T-cell (primary cell): Measurements from ENCODE around the gene KREMEN1. TPM values are rescaled to one million over a fixed set of nuclear protein-coding genes. Genes with fewer than 3 reads are reported as not detected.
A peak's percentile ranks its signal among the peaks of the same experiment; 100 is the strongest.

Experiments
- ATAC-seq, 4 experiments: fragments of 200-7000 bp in 3 of 4; fragments of 150-1000 bp in 1 of 4; cut with Tn5 transposase; replicated peaks in 1 of 4; 1 replicate in 3 of 4; 2 replicates in 1 of 4; pipeline ENCODE4 v1.10.0; 2021; ENCODE audit warnings: moderate library complexity in 3 of 4, mild to moderate bottlenecking in 2 of 4, moderate number of reproducible peaks in 1 of 4
- CTCF ChIA-PET, 2 donors: fragments of 300-600 bp; sonication (Branson Sonifier 250); formaldehyde crosslinking; loops; one replicate each; lab custom pipeline; 2022; ENCODE audit warnings: antibody characterized with exemption in 2 of 2; lab: Charles Lee
- POLR2A ChIA-PET, 2 donors: fragments of 300-600 bp; sonication (Branson Sonifier 250); formaldehyde crosslinking; loops; one replicate each; lab custom pipeline; 2022; ENCODE audit warnings: antibody characterized with exemption in 2 of 2; lab: Charles Lee
- DNase-seq, 35 experiments: peaks; one replicate each; pipeline versions ENCODE4 v3.0.0 to v3.0.0-alpha.2; 2013 to 2023
- H3K27ac ChIP-seq: one replicate; pipeline ENCODE4 v1.5.1; 2013; ENCODE audit warnings: low read length
- H3K27me3 ChIP-seq, 2 experiments: replicated peaks in 1 of 2; 1 replicate in 1 of 2; 2 replicates in 1 of 2; pipeline versions ENCODE4 v1.6.1 to v1.7.0; 2013; ENCODE audit warnings: low read length in 1 of 2, mixed read lengths in 1 of 2; ENCODE audit not compliant: control insufficient read depth in 2 of 2, insufficient read depth in 2 of 2; ENCODE audit errors: extremely low read depth in 1 of 2
- H3K36me3 ChIP-seq, 2 donors: 1 replicate in 1 of 2; 2 replicates in 1 of 2; pipeline versions ENCODE4 v1.6.1 to v1.7.0; 2013; ENCODE audit warnings: low read length in 1 of 2; ENCODE audit not compliant: control insufficient read depth in 2 of 2, insufficient read depth in 1 of 2; ENCODE audit errors: extremely low read depth in 1 of 2
- H3K4me1 ChIP-seq, 2 experiments: 1 replicate in 1 of 2; 2 replicates in 1 of 2; pipeline versions ENCODE4 v1.6.1 to v1.7.0; 2013; ENCODE audit warnings: low read length in 2 of 2, mixed read lengths in 1 of 2; ENCODE audit not compliant: insufficient read depth in 2 of 2, control insufficient read depth in 1 of 2; ENCODE audit errors: extremely low read depth in 1 of 2
- H3K4me3 ChIP-seq, 2 donors: 1 replicate in 1 of 2; 2 replicates in 1 of 2; pipeline versions ENCODE4 v1.5.1 to v1.7.0; 2013; ENCODE audit warnings: mild to moderate bottlenecking in 2 of 2, low read length in 1 of 2, moderate library complexity in 1 of 2; ENCODE audit not compliant: control insufficient read depth in 1 of 2; ENCODE audit errors: extremely low read depth in 1 of 2
- H3K9me3 ChIP-seq: 2 replicates; pipeline ENCODE4 v1.7.0; 2013
- H3K27ac Mint-ChIP-seq, 2 donors: one replicate each; pipeline ENCODE4 v1.8.0; 2020 to 2021; ENCODE audit warnings: mild to moderate bottlenecking in 2 of 2, mixed read lengths in 2 of 2
- H3K27me3 Mint-ChIP-seq, 2 donors: one replicate each; pipeline ENCODE4 v1.8.0; 2021 to 2022; ENCODE audit warnings: mixed read lengths in 2 of 2
- H3K36me3 Mint-ChIP-seq: one replicate; pipeline ENCODE4 v1.8.0; 2021; ENCODE audit warnings: mixed read lengths
- H3K4me1 Mint-ChIP-seq, 3 donors: one replicate each; pipeline ENCODE4 v1.8.0; 2020 to 2022; ENCODE audit warnings: mixed read lengths in 3 of 3, mild to moderate bottlenecking in 1 of 3
- H3K4me3 Mint-ChIP-seq, 3 donors: one replicate each; pipeline ENCODE4 v1.8.0; 2020 to 2022; ENCODE audit warnings: mild to moderate bottlenecking in 3 of 3, mixed read lengths in 3 of 3, moderate library complexity in 3 of 3
- H3K9me3 Mint-ChIP-seq, 3 donors: one replicate each; pipeline ENCODE4 v1.8.0; 2020 to 2022; ENCODE audit warnings: mixed read lengths in 3 of 3
- WGBS: methylation state at CpG from one replicate; pipeline ENCODE4 v1.1.5; 2013; ENCODE audit warnings: missing lambda C conversion rate; ENCODE audit not compliant: insufficient coverage; 5-methylcytosine and 5-hydroxymethylcytosine counted together
- total RNA-seq, 35 experiments: library from RNA in 6 of 35; stranded (reverse) in 6 of 35; fragments of 120-200 nt in 1 of 35; gene quantifications; one replicate each; pipeline versions ENCODE4 v1.2.1 to v1.2.4 and lab custom pipeline; 2013 to 2026

The KREMEN1 gene
- total RNA-seq, 5 donors from 2014 or later (not counting 1 experiment from before 2014, with no cell fraction given) = 0.20 to 0.25 (median 0.20) TPM; not detected in 2

- 0% methylated on average over 5 of the region's 20 CpGs for WGBS
- ChIA-PET CTCF (interaction anchor here in 1 of 2 donors (0.6 kb wide), 1 partner anchor 71 kb away, joined by 3 read pairs; no protein-coding TSS in a partner anchor), POLR2A (no interaction called here)
- no peak overlapping the region for H3K27ac ChIP-seq
- H3K4me1 ChIP-seq = peaks cover 0 to 14% of the 10 kb centered on the region in 2 experiments
- Mint-ChIP-seq H3K36me3 (no peaks in the 10 kb centered on the region), H3K9me3 (no peaks in the 10 kb centered on the region), H3K27me3 (peaks cover 40 to 41% of the 10 kb centered on the region in 2 donors), H3K27ac (no peak overlapping the region), H3K4me1 (peaks cover 13 to 17% (median 16%) of the 10 kb centered on the region in 3 donors), H3K4me3 (peak overlapping the region; percentile 32 to 76 (median 53))
- DNase-seq (peak in 1 of 35 experiments; percentile 8), ATAC-seq (peak in 3 of 4 experiments; percentile 6 to 24 (median 9))
- peaks cover 5 to 42% of the 10 kb centered on the region in 2 experiments for H3K27me3 ChIP-seq
- H3K9me3 ChIP-seq = no peaks in the 10 kb centered on the region
- no peaks in the 10 kb centered on the region for H3K36me3 ChIP-seq
- peak overlapping the region in 1 of 2 donors; percentile 3 for H3K4me3 ChIP-seq
Observed at GRCh38 chr22:29030016-29030617, 42.7 kb upstream of the KREMEN1 start.

- H3K27ac ChIP-seq = no peak overlapping the region
- Mint-ChIP-seq H3K27ac (no peak overlapping the region), H3K9me3 (no peaks in the 10 kb centered on the region), H3K27me3 (peaks cover 40 to 41% of the 10 kb centered on the region in 2 donors), H3K36me3 (no peaks in the 10 kb centered on the region), H3K4me3 (peak overlapping the region; percentile 32 to 76 (median 53)), H3K4me1 (peaks cover 13 to 17% (median 16%) of the 10 kb centered on the region in 3 donors)
- peak overlapping the region in 1 of 2 donors; percentile 3 for H3K4me3 ChIP-seq
- H3K4me1 ChIP-seq = peaks cover 0 to 14% of the 10 kb centered on the region in 2 experiments
- ATAC-seq (peak in 2 of 4 experiments; percentile 27 to 32), DNase-seq (peak in 2 of 35 experiments; percentile 3 to 5)
- H3K36me3 ChIP-seq = no peaks in the 10 kb centered on the region
- peaks cover 5 to 40% of the 10 kb centered on the region in 2 experiments for H3K27me3 ChIP-seq
- WGBS = 10% methylated on average over 26 of the region's 32 CpGs
- ChIA-PET CTCF (interaction anchor here in 1 of 2 donors (0.7 kb wide), 1 partner anchor 1139 kb away, joined by 4 read pairs; no protein-coding TSS in a partner anchor), POLR2A (interaction anchor here in 1 of 2 donors (0.5 kb wide), 1 partner anchor 116 kb away, joined by 3 read pairs; no protein-coding TSS in a partner anchor)
- H3K9me3 ChIP-seq = no peaks in the 10 kb centered on the region
Observed at GRCh38 chr22:29030618-29031226, 42.1 kb upstream of the KREMEN1 start.

- ATAC-seq = no peak
- 60% methylated on average over 11 of the region's 18 CpGs for WGBS
- H3K4me1 Mint-ChIP-seq = peaks cover 13 to 17% (median 16%) of the 10 kb centered on the region in 3 donors
Observed at GRCh38 chr22:29031227-29032011, 41.4 kb upstream of the KREMEN1 start.

GRCh38 chr22:29032014-29032475 is 40.8 kb upstream of the KREMEN1 start:
- no peak for ATAC-seq
- 97% methylated on average over 8 of the region's 8 CpGs for WGBS
- Mint-ChIP-seq H3K9me3 (no peaks in the 10 kb centered on the region), H3K27me3 (peaks cover 34 to 41% of the 10 kb centered on the region in 2 donors), H3K27ac (no peak overlapping the region), H3K4me1 (peaks cover 13 to 17% (median 16%) of the 10 kb centered on the region in 3 donors), H3K36me3 (no peaks in the 10 kb centered on the region), H3K4me3 (no peak overlapping the region)
- DNase-seq = no peak
- ChIA-PET POLR2A (no interaction called here), CTCF (no interaction called here)
- Histone ChIP-seq H3K4me3 (no peak overlapping the region), H3K4me1 (peaks cover 0 to 14% of the 10 kb centered on the region in 2 experiments), H3K9me3 (no peaks in the 10 kb centered on the region), H3K27me3 (peaks cover 5 to 40% of the 10 kb centered on the region in 2 experiments), H3K36me3 (no peaks in the 10 kb centered on the region), H3K27ac (no peak overlapping the region)

More at GRCh38 chr22:29031227-29032011, 41.4 kb upstream of the KREMEN1 start:
- Mint-ChIP-seq H3K36me3 (no peaks in the 10 kb centered on the region), H3K9me3 (no peaks in the 10 kb centered on the region), H3K4me3 (peak overlapping the region in 2 of 3 donors; percentile 18 to 76), H3K27ac (no peak overlapping the region), H3K27me3 (peaks cover 40 to 41% of the 10 kb centered on the region in 2 donors)
- POLR2A ChIA-PET = interaction anchor here in 1 of 2 donors (0.5 kb wide), 1 partner anchor 117 kb away, joined by 3 read pairs; no protein-coding TSS in a partner anchor
- Histone ChIP-seq H3K36me3 (no peaks in the 10 kb centered on the region), H3K27ac (no peak overlapping the region), H3K9me3 (no peaks in the 10 kb centered on the region), H3K4me3 (no peak overlapping the region), H3K4me1 (peaks cover 0 to 14% of the 10 kb centered on the region in 2 experiments), H3K27me3 (peaks cover 5 to 40% of the 10 kb centered on the region in 2 experiments)
- CTCF ChIA-PET = interaction anchor here in 1 of 2 donors (0.7 kb wide), 1 partner anchor 1139 kb away, joined by 4 read pairs; no protein-coding TSS in a partner anchor
- no peak for DNase-seq

- Histone ChIP-seq H3K27ac (no peak overlapping the region), H3K27me3 (peaks cover 5 to 40% of the 10 kb centered on the region in 2 experiments), H3K36me3 (no peaks in the 10 kb centered on the region), H3K4me1 (peaks cover 0 to 14% of the 10 kb centered on the region in 2 experiments), H3K4me3 (no peak overlapping the region), H3K9me3 (no peaks in the 10 kb centered on the region)
- WGBS = 96% methylated on average over 2 of the region's 2 CpGs
- H3K27me3 Mint-ChIP-seq = peaks cover 34 to 41% of the 10 kb centered on the region in 2 donors
- DNase-seq (no peak), ATAC-seq (no peak)
- H3K36me3 Mint-ChIP-seq = no peaks in the 10 kb centered on the region
- no peak overlapping the region for H3K4me3 Mint-ChIP-seq
- no peaks in the 10 kb centered on the region for H3K9me3 Mint-ChIP-seq
- ChIA-PET POLR2A (no interaction called here), CTCF (no interaction called here)
- H3K4me1 Mint-ChIP-seq = peaks cover 13 to 17% (median 16%) of the 10 kb centered on the region in 3 donors
- H3K27ac Mint-ChIP-seq = no peak overlapping the region
Observed at GRCh38 chr22:29032584-29032983, 40.3 kb upstream of the KREMEN1 start.
